Measurements from ENCODE around the gene GALNT10. TPM values are rescaled to one million over a fixed set of nuclear protein-coding genes. Genes with fewer than 3 reads are reported as not detected.
A peak's percentile ranks its signal among the peaks of the same experiment; 100 is the strongest.

Gene GALNT10
- total RNA-seq, 1 donor from 2014 or later, result 52.3 TPM

DNA sequence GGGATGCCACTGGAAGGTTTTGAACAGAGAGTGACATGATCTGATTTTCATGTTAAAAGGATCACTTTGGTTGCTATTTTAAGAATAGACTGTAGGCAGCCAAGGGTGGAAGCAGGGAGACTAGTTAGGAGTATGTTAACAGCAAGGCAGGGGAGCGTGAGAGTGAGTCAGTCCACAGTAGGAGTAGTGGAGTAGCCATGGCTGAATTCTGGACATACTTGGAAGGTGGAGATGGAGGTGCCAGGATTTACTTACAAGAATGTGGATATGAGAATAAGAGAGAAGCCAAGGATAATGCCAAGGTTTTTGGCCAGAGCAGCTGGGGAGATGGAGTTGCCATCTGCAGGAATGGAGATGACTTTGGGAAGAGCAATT, 118.8 kb downstream of the GALNT10 start:
- TF ChIP-seq, protein P1, sequence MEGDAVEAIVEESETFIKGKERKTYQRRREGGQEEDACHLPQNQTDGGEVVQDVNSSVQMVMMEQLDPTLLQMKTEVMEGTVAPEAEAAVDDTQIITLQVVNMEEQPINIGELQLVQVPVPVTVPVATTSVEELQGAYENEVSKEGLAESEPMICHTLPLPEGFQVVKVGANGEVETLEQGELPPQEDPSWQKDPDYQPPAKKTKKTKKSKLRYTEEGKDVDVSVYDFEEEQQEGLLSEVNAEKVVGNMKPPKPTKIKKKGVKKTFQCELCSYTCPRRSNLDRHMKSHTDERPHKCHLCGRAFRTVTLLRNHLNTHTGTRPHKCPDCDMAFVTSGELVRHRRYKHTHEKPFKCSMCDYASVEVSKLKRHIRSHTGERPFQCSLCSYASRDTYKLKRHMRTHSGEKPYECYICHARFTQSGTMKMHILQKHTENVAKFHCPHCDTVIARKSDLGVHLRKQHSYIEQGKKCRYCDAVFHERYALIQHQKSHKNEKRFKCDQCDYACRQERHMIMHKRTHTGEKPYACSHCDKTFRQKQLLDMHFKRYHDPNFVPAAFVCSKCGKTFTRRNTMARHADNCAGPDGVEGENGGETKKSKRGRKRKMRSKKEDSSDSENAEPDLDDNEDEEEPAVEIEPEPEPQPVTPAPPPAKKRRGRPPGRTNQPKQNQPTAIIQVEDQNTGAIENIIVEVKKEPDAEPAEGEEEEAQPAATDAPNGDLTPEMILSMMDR (IDR thresholded peaks at IDR 0.05), result no peak
- H3K27me3 ChIP-seq, result no peaks in the 10 kb centered on the region
- H3K36me3 ChIP-seq, result no peaks in the 10 kb centered on the region
- intact Hi-C loops (cut with DNase I), result no loop called here
- peaks cover 0 to 4% of the 10 kb centered on the region in 2 donors for H3K4me1 ChIP-seq
- H3K9me3 ChIP-seq, result no peaks in the 10 kb centered on the region
- no peak for DNase-seq (ENCODE audit: low spot score in 2 of 2)
- peak overlapping the region in 1 of 2 donors; percentile 19 for H3K27ac ChIP-seq
- H3K4me3 ChIP-seq, result no peak overlapping the region

DNA sequence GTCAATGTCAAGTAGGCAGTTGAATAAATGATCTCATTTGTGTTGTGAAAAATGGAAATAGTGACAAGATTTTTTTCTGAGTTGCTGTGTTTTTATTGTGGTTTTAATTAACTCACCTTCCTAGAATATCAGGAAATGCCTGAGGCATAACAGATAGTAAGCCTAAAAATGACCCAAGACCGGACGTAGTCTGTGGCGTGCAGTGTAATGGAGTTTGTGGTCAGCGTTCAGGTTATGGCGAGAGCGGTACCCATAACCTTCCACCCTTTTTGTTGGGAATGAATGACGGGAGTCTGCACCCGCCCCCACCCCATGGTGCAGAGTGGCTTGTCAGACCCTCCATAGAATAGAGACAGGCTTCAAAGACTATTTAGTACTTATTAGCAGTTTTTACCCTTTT, 119.3 kb downstream of the GALNT10 start:
- TF ChIP-seq, protein P1 (IDR thresholded peaks at IDR 0.05), result no peak
- Histone ChIP-seq H3K36me3 (no peaks in the 10 kb centered on the region), H3K27me3 (no peaks in the 10 kb centered on the region), H3K9me3 (no peaks in the 10 kb centered on the region), H3K27ac (no peak overlapping the region), H3K4me1 (peaks cover 0 to 4% of the 10 kb centered on the region in 2 donors), H3K4me3 (no peak overlapping the region)
- intact Hi-C loops (cut with DNase I), result no loop called here
- no peak for DNase-seq (ENCODE audit: low spot score in 2 of 2)

DNA sequence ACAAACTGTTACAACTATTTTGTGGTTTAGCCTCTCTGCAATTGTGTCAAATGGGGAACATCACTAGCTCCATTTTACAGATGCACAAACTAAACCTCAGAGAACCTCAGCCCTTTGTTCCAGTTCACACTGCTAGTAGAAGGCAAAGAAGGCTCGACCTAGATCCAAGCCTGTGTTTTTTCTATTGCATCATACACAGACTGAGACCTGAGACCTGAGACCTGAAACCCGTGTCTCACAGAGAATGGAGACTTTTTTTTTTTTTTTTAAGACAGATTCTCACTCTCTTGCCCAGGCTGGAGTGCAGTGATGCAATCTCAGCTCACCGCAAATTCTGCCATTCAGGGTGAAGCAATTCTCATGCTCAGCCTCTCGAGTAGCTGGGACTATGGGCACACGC, 120.8 kb downstream of the GALNT10 start:
- no peaks in the 10 kb centered on the region for H3K9me3 ChIP-seq
- no peak for DNase-seq (ENCODE audit: low spot score in 2 of 2)
- H3K27me3 ChIP-seq, result no peaks in the 10 kb centered on the region
- no peak overlapping the region for H3K27ac ChIP-seq
- H3K36me3 ChIP-seq, result no peaks in the 10 kb centered on the region
- TF ChIP-seq, protein P1 (IDR thresholded peaks at IDR 0.05), result no peak
- no peak overlapping the region for H3K4me3 ChIP-seq
- intact Hi-C loops (cut with DNase I), result no loop called here
- peaks cover 0 to 4% of the 10 kb centered on the region in 2 donors for H3K4me1 ChIP-seq

DNA sequence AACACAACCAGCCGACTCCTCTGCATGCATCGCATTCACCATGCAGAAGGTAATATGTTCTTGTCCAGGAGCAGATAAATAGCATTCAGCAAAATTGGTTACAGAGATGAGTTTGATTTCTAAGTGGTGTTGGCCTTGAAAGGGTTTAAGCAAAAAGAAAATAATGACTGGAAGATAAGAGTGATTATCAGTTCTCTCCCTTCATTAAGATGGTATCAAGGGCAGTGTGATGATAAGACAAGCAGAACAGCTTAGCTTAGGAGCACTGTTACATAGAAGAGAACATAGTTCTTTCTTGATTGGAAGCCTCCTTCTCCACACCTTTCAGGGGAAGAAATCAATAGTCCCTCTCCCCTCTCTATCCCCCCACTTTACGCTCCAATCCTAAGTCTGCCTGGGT, 121.5 kb downstream of the GALNT10 start:
- Histone ChIP-seq H3K27me3 (no peaks in the 10 kb centered on the region), H3K27ac (no peak overlapping the region), H3K4me3 (no peak overlapping the region), H3K4me1 (peaks cover 0 to 8% of the 10 kb centered on the region in 2 donors), H3K9me3 (no peaks in the 10 kb centered on the region), H3K36me3 (no peaks in the 10 kb centered on the region)
- TF ChIP-seq, protein P1 (IDR thresholded peaks at IDR 0.05), result no peak
- intact Hi-C loops (cut with DNase I), result no loop called here
- no peak for DNase-seq (ENCODE audit: low spot score in 2 of 2)

DNA sequence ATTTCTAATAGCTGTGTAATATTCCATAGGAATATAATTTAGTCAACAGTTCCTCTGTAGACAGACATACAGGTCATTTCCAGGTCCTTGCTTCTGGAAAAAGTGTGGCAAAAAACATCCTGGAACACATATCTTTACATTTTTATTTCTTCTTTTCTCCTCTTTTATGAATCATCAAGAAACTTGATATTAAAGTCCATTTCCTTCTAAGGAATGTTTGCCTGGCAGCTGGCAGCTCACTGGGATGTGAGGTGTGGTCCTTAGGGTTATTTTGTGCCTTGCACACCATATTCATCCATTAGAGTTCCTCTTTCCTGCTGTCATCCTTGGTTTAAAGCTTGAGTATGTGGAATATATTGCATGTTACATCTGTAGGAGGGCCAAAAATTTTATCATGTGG, 122.0 kb downstream of the GALNT10 start:
- intact Hi-C loops (cut with DNase I), result no loop called here
- Histone ChIP-seq H3K4me1 (peaks cover 0 to 12% of the 10 kb centered on the region in 2 donors), H3K36me3 (no peaks in the 10 kb centered on the region), H3K4me3 (no peak overlapping the region), H3K27ac (no peak overlapping the region), H3K9me3 (no peaks in the 10 kb centered on the region), H3K27me3 (no peaks in the 10 kb centered on the region)
- TF ChIP-seq, protein P1 (IDR thresholded peaks at IDR 0.05), result no peak
- no peak for DNase-seq (ENCODE audit: low spot score in 2 of 2)
